Measurements from ENCODE around the gene NPHS2.
"Not testable (repeated sequence)": the region's sequence is repeated elsewhere in the genome, so short reads cannot be mapped to it uniquely, and the experiment has no call there.

NPHS2 gene

DNA sequence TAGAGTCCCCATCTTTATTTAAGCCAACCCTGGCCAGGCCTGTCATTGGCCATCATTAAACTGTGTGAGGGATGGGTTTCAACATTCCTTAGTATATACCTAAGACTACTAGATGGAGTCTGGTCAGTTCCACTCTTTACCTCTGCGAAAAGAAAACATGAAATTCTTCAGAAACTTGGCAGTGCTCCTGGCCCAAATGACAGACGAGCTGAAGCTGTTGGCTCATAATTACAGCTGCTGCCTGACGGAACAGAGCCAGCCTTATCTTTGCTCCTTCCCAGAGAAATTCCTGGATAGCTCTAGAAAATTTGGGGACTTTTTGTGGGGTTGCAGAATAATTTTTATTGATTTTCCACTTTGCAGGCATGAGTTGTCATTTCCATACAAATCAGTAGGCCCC lies 30.4 kb downstream of the NPHS2 start:
- no peak for DNase-seq

GRCh38 chr1:179541774-179542173 lies 34.0 kb downstream of the NPHS2 start:
- DNase-seq, result no peak

- DNase-seq, result no peak
Observed at GRCh38 chr1:179530352-179530751, 45.4 kb downstream of the NPHS2 start.

- DNase-seq, result no peak
Observed at GRCh38 chr1:179529482-179530195, 46.1 kb downstream of the NPHS2 start.

DNA sequence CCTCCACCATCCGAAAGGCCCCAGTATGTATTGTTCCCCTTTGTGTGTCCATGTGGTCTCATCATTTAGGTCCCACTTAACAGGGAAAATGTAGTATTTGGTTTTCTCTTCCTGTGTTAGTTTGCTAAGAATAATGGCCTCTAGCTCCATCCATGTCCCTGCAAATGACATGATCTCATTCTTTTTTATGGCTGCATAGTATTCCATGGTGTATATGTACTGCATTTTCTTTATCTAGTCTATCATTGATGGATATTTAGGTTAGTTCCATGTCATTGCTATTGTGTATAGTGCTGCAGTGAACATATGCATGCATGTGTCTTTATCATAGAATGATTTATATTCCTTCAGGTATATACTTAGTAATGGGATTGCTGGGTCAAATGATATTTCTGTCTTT lies 57.2 kb downstream of the NPHS2 start:
- DNase-seq, result not testable (repeated sequence)

- no peak for DNase-seq
Observed at GRCh38 chr1:179516976-179517705, 58.6 kb downstream of the NPHS2 start.

- no peak for DNase-seq
Observed at GRCh38 chr1:179510038-179510437, 65.7 kb downstream of the NPHS2 start.

GRCh38 chr1:179509384-179509783 lies 66.4 kb downstream of the NPHS2 start:
- no peak for DNase-seq

GRCh38 chr1:179506199-179506598 lies 69.5 kb downstream of the NPHS2 start:
- no peak for DNase-seq
